Neural progenitor cell (in vitro differentiated cells): ENCODE data around the gene AP2A2.

Experiments
- EZH2 ChIP-seq: fragments of 200-600 bp; sonication (generic); IDR thresholded peaks from 2 replicates; pipeline ENCODE4 v1.6.1; 2017; ENCODE audit warnings: antibody characterized with exemption, mild to moderate bottlenecking, moderate library complexity
- TF ChIP-seq, protein P1 (sequence below): fragments of 200-600 bp; sonication (generic); IDR thresholded peaks from 2 replicates; pipeline ENCODE4 v1.5.1; 2017; ENCODE audit warnings: antibody characterized with exemption, mild to moderate bottlenecking

GRCh38 chr11:899724-900123, 25.9 kb upstream of the AP2A2 start:
- no peak for TF ChIP-seq EZH2
- TF ChIP-seq, protein P1, sequence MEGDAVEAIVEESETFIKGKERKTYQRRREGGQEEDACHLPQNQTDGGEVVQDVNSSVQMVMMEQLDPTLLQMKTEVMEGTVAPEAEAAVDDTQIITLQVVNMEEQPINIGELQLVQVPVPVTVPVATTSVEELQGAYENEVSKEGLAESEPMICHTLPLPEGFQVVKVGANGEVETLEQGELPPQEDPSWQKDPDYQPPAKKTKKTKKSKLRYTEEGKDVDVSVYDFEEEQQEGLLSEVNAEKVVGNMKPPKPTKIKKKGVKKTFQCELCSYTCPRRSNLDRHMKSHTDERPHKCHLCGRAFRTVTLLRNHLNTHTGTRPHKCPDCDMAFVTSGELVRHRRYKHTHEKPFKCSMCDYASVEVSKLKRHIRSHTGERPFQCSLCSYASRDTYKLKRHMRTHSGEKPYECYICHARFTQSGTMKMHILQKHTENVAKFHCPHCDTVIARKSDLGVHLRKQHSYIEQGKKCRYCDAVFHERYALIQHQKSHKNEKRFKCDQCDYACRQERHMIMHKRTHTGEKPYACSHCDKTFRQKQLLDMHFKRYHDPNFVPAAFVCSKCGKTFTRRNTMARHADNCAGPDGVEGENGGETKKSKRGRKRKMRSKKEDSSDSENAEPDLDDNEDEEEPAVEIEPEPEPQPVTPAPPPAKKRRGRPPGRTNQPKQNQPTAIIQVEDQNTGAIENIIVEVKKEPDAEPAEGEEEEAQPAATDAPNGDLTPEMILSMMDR: no peak
